GM15510 (cell line): ENCODE data around the gene EVI5.

Source experiments
- POLR2A ChIP-seq: IDR thresholded peaks from 3 replicates; pipeline ENCODE4 v1.6.1; 2011; ENCODE audit warnings: borderline replicate concordance; ENCODE audit not compliant: insufficient read length; ENCODE audit errors: extremely low read depth

The EVI5 gene

GRCh38 chr1:92768915-92769314 lies 16.0 kb downstream of the EVI5 start:
- TF ChIP-seq POLR2A, result no peak

GRCh38 chr1:92768296-92768695 lies 16.6 kb downstream of the EVI5 start:
- TF ChIP-seq POLR2A, result no peak

GRCh38 chr1:92764116-92764515 lies 20.8 kb downstream of the EVI5 start:
- no peak for TF ChIP-seq POLR2A

GRCh38 chr1:92762355-92762754 lies 22.6 kb downstream of the EVI5 start:
- TF ChIP-seq POLR2A, result no peak

GRCh38 chr1:92759361-92759760 lies 25.5 kb downstream of the EVI5 start:
- TF ChIP-seq POLR2A, result no peak

- no peak for TF ChIP-seq POLR2A
Observed at GRCh38 chr1:92756537-92756936, 28.4 kb downstream of the EVI5 start.

- no peak for TF ChIP-seq POLR2A
Observed at GRCh38 chr1:92755541-92756461, 29.1 kb downstream of the EVI5 start.

GRCh38 chr1:92754719-92755050 lies 30.2 kb downstream of the EVI5 start:
- TF ChIP-seq POLR2A, result no peak

- TF ChIP-seq POLR2A, result no peak
Observed at GRCh38 chr1:92754000-92754718, 30.7 kb downstream of the EVI5 start.

- TF ChIP-seq POLR2A, result no peak
Observed at GRCh38 chr1:92752719-92753118, 32.2 kb downstream of the EVI5 start.

- TF ChIP-seq POLR2A, result no peak
Observed at GRCh38 chr1:92749024-92749634, 35.8 kb downstream of the EVI5 start.

GRCh38 chr1:92748138-92748537 lies 36.8 kb downstream of the EVI5 start:
- TF ChIP-seq POLR2A, result no peak

- no peak for TF ChIP-seq POLR2A
Observed at GRCh38 chr1:92747735-92748134, 37.2 kb downstream of the EVI5 start.

GRCh38 chr1:92743221-92743620 lies 41.7 kb downstream of the EVI5 start:
- no peak for TF ChIP-seq POLR2A
